Epithelial cell of proximal tubule (primary cell): ENCODE data around the gene ZFP91. TPM values are rescaled to one million over a fixed set of nuclear protein-coding genes. Genes with fewer than 3 reads are reported as not detected.

Source experiments
- DNase-seq: peaks from one replicate; pipeline ENCODE4 v3.0.0-alpha.2; 2011; ENCODE audit warnings: low read depth
- H3K4me3 ChIP-seq: 2 replicates; pipeline ENCODE4 v1.5.1; 2011; ENCODE audit warnings: low read depth, mild to moderate bottlenecking, low read length
- total RNA-seq: library from RNA; depleted of rRNA; stranded (reverse); fragments of >200 nt; gene quantifications from 2 replicates; pipeline ENCODE4 v1.2.3, GENCODE V29; 2015
- TF ChIP-seq, protein P1 (sequence below): conservative IDR thresholded peaks from 2 replicates; pipeline ENCODE4 v1.5.1; 2012; ENCODE audit warnings: low read depth, mild to moderate bottlenecking, low read length

Gene ZFP91
- total RNA-seq, 1 donor from 2014 or later, result 25.8 TPM

GRCh38 chr11:58575377-58576020 lies 3.4 kb upstream of the ZFP91 start, which contains the start of gene LPXN:
Gene LPXN, minus strand, starts transcription at chr11:58575856. Its CDS starts 84 bp downstream, at chr11:58575772.
- no peak for DNase-seq
- H3K4me3 ChIP-seq, result peak within 1 kb of the TSS; percentile 93
- TF ChIP-seq, protein P1, sequence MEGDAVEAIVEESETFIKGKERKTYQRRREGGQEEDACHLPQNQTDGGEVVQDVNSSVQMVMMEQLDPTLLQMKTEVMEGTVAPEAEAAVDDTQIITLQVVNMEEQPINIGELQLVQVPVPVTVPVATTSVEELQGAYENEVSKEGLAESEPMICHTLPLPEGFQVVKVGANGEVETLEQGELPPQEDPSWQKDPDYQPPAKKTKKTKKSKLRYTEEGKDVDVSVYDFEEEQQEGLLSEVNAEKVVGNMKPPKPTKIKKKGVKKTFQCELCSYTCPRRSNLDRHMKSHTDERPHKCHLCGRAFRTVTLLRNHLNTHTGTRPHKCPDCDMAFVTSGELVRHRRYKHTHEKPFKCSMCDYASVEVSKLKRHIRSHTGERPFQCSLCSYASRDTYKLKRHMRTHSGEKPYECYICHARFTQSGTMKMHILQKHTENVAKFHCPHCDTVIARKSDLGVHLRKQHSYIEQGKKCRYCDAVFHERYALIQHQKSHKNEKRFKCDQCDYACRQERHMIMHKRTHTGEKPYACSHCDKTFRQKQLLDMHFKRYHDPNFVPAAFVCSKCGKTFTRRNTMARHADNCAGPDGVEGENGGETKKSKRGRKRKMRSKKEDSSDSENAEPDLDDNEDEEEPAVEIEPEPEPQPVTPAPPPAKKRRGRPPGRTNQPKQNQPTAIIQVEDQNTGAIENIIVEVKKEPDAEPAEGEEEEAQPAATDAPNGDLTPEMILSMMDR, result no peak

GRCh38 chr11:58576887-58577471 lies 1.9 kb upstream of the ZFP91 start:
- H3K4me3 ChIP-seq, result peak overlapping the region; percentile 93
- TF ChIP-seq, protein P1, result peak; percentile 54
- DNase-seq, result no peak

- peak overlapping the region; percentile 93 for H3K4me3 ChIP-seq
- DNase-seq, result peak; percentile 61
- TF ChIP-seq, protein P1, result no peak
Observed at GRCh38 chr11:58577555-58578135, 1.2 kb upstream of the ZFP91 start.

GRCh38 chr11:58578136-58578634 lies 678 bp upstream of the ZFP91 start:
- TF ChIP-seq, protein P1, result no peak

GRCh38 chr11:58579192-58580129 lies 598 bp downstream of the ZFP91 start:
- TF ChIP-seq, protein P1, result peak; percentile 77
- H3K4me3 ChIP-seq, result peak overlapping the region; percentile 69
- DNase-seq, result no peak

More at GRCh38 chr11:58578136-58578634, 678 bp upstream of the ZFP91 start:
- DNase-seq, result peak; percentile 97
- H3K4me3 ChIP-seq, result peak overlapping the region; percentile 93

GRCh38 chr11:58580311-58580710 lies 1.4 kb downstream of the ZFP91 start:
- DNase-seq, result no peak
- TF ChIP-seq, protein P1, result no peak
- H3K4me3 ChIP-seq, result peak overlapping the region; percentile 69
